Endothelial cell of umbilical vein (primary cell): Measurements from ENCODE around the gene SPANXN2. TPM values are rescaled to one million over a fixed set of nuclear protein-coding genes. Genes with fewer than 3 reads are reported as not detected.

Experiments
- BruUV-seq: library from RNA; stranded (reverse); fragments of 400-500 nt; replicated peaks from 2 replicates; lab custom pipeline; 2021; lab: Mats Ljungman, UMichigan
- CTCF ChIA-PET: fragments of 300-600, 350-600 bp; sonication (Branson Sonifier 250); formaldehyde crosslinking; loops from one replicate; lab custom pipeline; 2021; ENCODE audit warnings: antibody characterized with exemption, inconsistent platforms; lab: Charles Lee
- POLR2A ChIA-PET: fragments of 300-600, 350-600 bp; sonication (Branson Sonifier 250); formaldehyde crosslinking; loops from one replicate; lab custom pipeline; 2021; ENCODE audit warnings: antibody characterized with exemption, inconsistent platforms; lab: Charles Lee
- DNase-seq: peaks from one replicate; pipeline ENCODE4 v3.0.0-alpha.2; 2011; ENCODE audit warnings: low read depth, low spot score
- FAIRE-seq: peaks from 2 replicates; lab custom pipeline; 2011; peaks lifted over from hg19 to GRCh38; lab: Jason Lieb, UNC
- H2AFZ ChIP-seq: 2 replicates; pipeline ENCODE4 v1.6.0; 2012; ENCODE audit warnings: low read depth, low read length, control low read depth, inconsistent platforms
- H3K27ac ChIP-seq: 2 replicates; pipeline ENCODE4 v1.5.1; 2011; ENCODE audit warnings: low read depth, mild to moderate bottlenecking, control low read depth, low read length, moderate library complexity; ENCODE audit not compliant: insufficient read depth
- H3K27me3 ChIP-seq, 2 experiments: 2 replicates each; pipeline versions ENCODE4 v1.6.0 to v1.6.1; 2011; ENCODE audit warnings: low read length in 2 of 2, mixed read lengths in 1 of 2; ENCODE audit not compliant: control insufficient read depth in 2 of 2, insufficient read depth in 2 of 2
- H3K36me3 ChIP-seq, 2 experiments: 2 replicates in 1 of 2; 3 replicates in 1 of 2; pipeline ENCODE4 v1.5.1; 2011; ENCODE audit warnings: low read length in 2 of 2, mild to moderate bottlenecking in 1 of 2, moderate library complexity in 1 of 2; ENCODE audit not compliant: control insufficient read depth in 2 of 2, insufficient read depth in 2 of 2; ENCODE audit errors: extremely low read depth in 1 of 2
- H3K4me1 ChIP-seq: 3 replicates; pipeline ENCODE4 v1.5.1; 2011; ENCODE audit warnings: mild to moderate bottlenecking, low read length; ENCODE audit not compliant: control insufficient read depth, insufficient read depth; ENCODE audit errors: extremely low read depth
- H3K4me2 ChIP-seq: 2 replicates; pipeline ENCODE4 v1.6.1; 2011; ENCODE audit warnings: low read length, control low read depth, mixed read lengths; ENCODE audit not compliant: insufficient read depth
- H3K4me3 ChIP-seq, 3 experiments: fragments of 200-600 bp in 1 of 3; sonication (generic), shearing (Covaris generic) in 1 of 3; replicated peaks in 1 of 3; 2 replicates each; pipeline ENCODE4 v1.5.1; 2011 to 2016; ENCODE audit warnings: control low read depth in 3 of 3, low read length in 3 of 3, mild to moderate bottlenecking in 2 of 3, inconsistent platforms in 1 of 3, low read depth in 1 of 3, moderate library complexity in 1 of 3; ENCODE audit not compliant: insufficient read depth in 1 of 3
- H3K79me2 ChIP-seq: 2 replicates; pipeline ENCODE4 v1.6.0; 2012; ENCODE audit warnings: low read length, inconsistent platforms; ENCODE audit not compliant: control insufficient read depth, insufficient read depth
- H3K9ac ChIP-seq: replicated peaks from 2 replicates; pipeline ENCODE3; 2011; ENCODE audit warnings: low read length, control low read depth; ENCODE audit not compliant: insufficient read depth; ENCODE audit errors: extremely low read depth
- H3K9me1 ChIP-seq: replicated peaks from 3 replicates; pipeline ENCODE4 v1.6.0; 2011; ENCODE audit warnings: mild to moderate bottlenecking, low read length; ENCODE audit not compliant: control insufficient read depth, insufficient read depth; ENCODE audit errors: extremely low read depth
- H3K9me3 ChIP-seq: replicated peaks from 2 replicates; pipeline ENCODE4 v1.5.1; 2012; ENCODE audit warnings: low read length, inconsistent platforms; ENCODE audit not compliant: control insufficient read depth, insufficient read depth
- H4K20me1 ChIP-seq: replicated peaks from 2 replicates; pipeline ENCODE3; 2011; ENCODE audit warnings: mild to moderate bottlenecking, low read length; ENCODE audit not compliant: control insufficient read depth, insufficient read depth; ENCODE audit errors: extremely low read depth
- CTCF ChIP-seq, 2 donors: IDR thresholded peaks; 1 replicate in 1 of 2; 2 replicates in 1 of 2; pipeline ENCODE4 v1.5.1; 2011; ENCODE audit warnings: low read length in 2 of 2, mild to moderate bottlenecking in 2 of 2, moderate library complexity in 2 of 2, control low read depth in 1 of 2, inconsistent platforms in 1 of 2, low read depth in 1 of 2; ENCODE audit not compliant: insufficient read depth in 1 of 2; ENCODE audit errors: extremely low read depth in 1 of 2
- EZH2 ChIP-seq: IDR thresholded peaks from 2 replicates; pipeline ENCODE4 v1.6.1; 2012; ENCODE audit warnings: borderline replicate concordance, low read depth, mild to moderate bottlenecking, moderate library complexity, low read length, inconsistent platforms; ENCODE audit not compliant: severe bottlenecking
- FOS ChIP-seq: IDR thresholded peaks from 2 replicates; pipeline ENCODE4 v1.6.1; 2011; ENCODE audit warnings: mild to moderate bottlenecking, low read length, moderate library complexity, borderline replicate concordance; ENCODE audit not compliant: insufficient read depth
- GATA2 ChIP-seq: IDR thresholded peaks from 2 replicates; pipeline ENCODE4 v1.7.0; 2011; ENCODE audit warnings: low read depth, mild to moderate bottlenecking, moderate library complexity, mixed read lengths, low read length; ENCODE audit not compliant: insufficient read length, insufficient read depth
- JUN ChIP-seq: IDR thresholded peaks from 2 replicates; pipeline ENCODE4 v1.6.1; 2011; ENCODE audit warnings: borderline replicate concordance, low read depth; ENCODE audit not compliant: insufficient read length, insufficient read depth
- MAX ChIP-seq: IDR thresholded peaks from 2 replicates; pipeline ENCODE4 v1.6.1; 2011; ENCODE audit not compliant: insufficient read depth, insufficient read length
- MYC ChIP-seq: IDR thresholded peaks from one replicate; pipeline ENCODE4 v1.6.1; 2011; ENCODE audit warnings: mild to moderate bottlenecking, low read depth, low read length
- POLR2A ChIP-seq: IDR thresholded peaks from 2 replicates; pipeline ENCODE4 v1.6.1; 2012; ENCODE audit warnings: low read depth, mild to moderate bottlenecking, control low read depth, low read length
- POLR2AphosphoS5 ChIP-seq: IDR thresholded peaks from 2 replicates; pipeline ENCODE4 v1.6.1; 2012; ENCODE audit warnings: low read depth, mild to moderate bottlenecking, control low read depth, low read length, moderate library complexity; ENCODE audit not compliant: insufficient read depth
- dilution Hi-C: fragments of 300-500 bp; cut with MboI; formaldehyde crosslinking; loops from one replicate; pipeline ENCODE4 v1.15.0; 2019; ENCODE audit warnings: low sequenced_read_pairs; ENCODE audit not compliant: extremely low pct_ligation_motif_present
- intact Hi-C: fragments of 100-400 bp; cut with micrococcal nuclease; formaldehyde crosslinking; loops from one replicate; pipeline ENCODE4 v1.10.0; 2022
- polyA plus RNA-seq, 4 experiments: library from polyadenylated mRNA; depleted of rRNA in 3 of 4; stranded (reverse) in 3 of 4; unstranded in 1 of 4; fragments of >200 nt; gene quantifications; 2 replicates each; pipeline versions ENCODE4 v1.2.1 to v1.2.3, GENCODE V29; 2011 to 2012; ENCODE audit warnings: missing spikeins in 1 of 4
- total RNA-seq: library from RNA; stranded (reverse); gene quantifications from 2 replicates; pipeline ENCODE4 v1.2.3, GENCODE V29; 2021

SPANXN2 gene
- total and polyA plus RNA-seq, 2 donors (not counting 3 experiments of a cell fraction or from before 2014, with no cell fraction given), result not detected

- CTCF ChIA-PET, result no interaction called here
- Histone ChIP-seq H3K9me3 (no peaks in the 10 kb centered on the region), H3K9me1 (no peaks in the 10 kb centered on the region), H3K9ac (no peak overlapping the region), H3K27me3 (no peaks in the 10 kb centered on the region), H3K36me3 (no peaks in the 10 kb centered on the region), H4K20me1 (no peaks in the 10 kb centered on the region), H3K4me1 (no peaks in the 10 kb centered on the region), H2AFZ (no peak overlapping the region), H3K27ac (no peak overlapping the region), H3K4me3 (no peak overlapping the region), H3K4me2 (no peak overlapping the region), H3K79me2 (no peaks in the 10 kb centered on the region)
- intact Hi-C loops, result no loop called here
- DNase-seq (no peak), FAIRE-seq (no peak)
- POLR2A ChIA-PET, result no interaction called here
- BruUV-seq, result no TSS peak
- dilution Hi-C loops, result no loop called here
- TF ChIP-seq EZH2, result no peak
- no peak for TF ChIP-seq POLR2AphosphoS5
- no peak for TF ChIP-seq FOS
- TF ChIP-seq MYC, result no peak
- no peak for TF ChIP-seq MAX
- no peak for TF ChIP-seq GATA2
- no peak for TF ChIP-seq CTCF (IDR thresholded peaks at IDR 0.05; ENCODE audit: extremely low read depth in 1 of 2, insufficient read depth in 1 of 2, low read depth in 1 of 2, low read length in 2 of 2)
- no peak for TF ChIP-seq POLR2A
- no peak for TF ChIP-seq JUN
Observed at GRCh38 chrX:143674926-143675325, 45.6 kb downstream of the SPANXN2 start.
